CD4-positive, alpha-beta T cell treated with Interleukin-4 for 4 hours (primary cell): Measurements from ENCODE around the gene IL1RAPL1.
"Not testable (repeated sequence)": the region's sequence is repeated elsewhere in the genome, so short reads cannot be mapped to it uniquely, and the experiment has no call there.

ENCODE experiments used
- DNase-seq: peaks from one replicate; pipeline ENCODE4 v3.0.0-alpha.2; 2020

IL1RAPL1 gene

DNA sequence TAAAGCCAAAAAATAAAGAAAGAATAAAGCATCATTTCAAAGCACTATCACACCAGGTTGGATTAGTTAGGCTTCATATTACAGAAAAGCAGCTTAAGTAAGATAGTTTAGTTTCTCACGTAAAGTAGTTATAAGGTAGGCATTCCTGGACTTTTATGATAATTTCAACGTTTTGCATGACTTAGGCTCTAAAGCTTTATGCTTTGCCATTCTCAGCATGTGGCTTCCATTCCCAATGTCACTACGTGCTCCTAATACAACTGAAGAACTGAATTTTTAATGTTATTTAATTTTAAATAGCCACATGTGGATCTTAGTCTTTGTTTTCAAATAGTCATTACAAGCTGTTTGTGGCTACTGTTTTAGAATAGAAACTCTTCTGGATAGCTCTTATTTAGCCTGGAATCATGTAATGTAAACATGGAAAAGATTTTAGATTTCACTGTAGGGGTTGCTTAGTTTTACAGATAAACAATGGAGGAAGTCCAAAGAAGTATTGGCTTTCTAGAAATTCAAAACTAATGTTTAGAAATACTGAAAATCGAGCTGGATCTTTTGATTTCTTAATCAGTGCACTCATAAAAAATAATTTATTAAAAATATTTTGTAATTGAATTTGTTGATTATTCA, 710.0 kb downstream of the IL1RAPL1 start:
- DNase-seq = no peak

DNA sequence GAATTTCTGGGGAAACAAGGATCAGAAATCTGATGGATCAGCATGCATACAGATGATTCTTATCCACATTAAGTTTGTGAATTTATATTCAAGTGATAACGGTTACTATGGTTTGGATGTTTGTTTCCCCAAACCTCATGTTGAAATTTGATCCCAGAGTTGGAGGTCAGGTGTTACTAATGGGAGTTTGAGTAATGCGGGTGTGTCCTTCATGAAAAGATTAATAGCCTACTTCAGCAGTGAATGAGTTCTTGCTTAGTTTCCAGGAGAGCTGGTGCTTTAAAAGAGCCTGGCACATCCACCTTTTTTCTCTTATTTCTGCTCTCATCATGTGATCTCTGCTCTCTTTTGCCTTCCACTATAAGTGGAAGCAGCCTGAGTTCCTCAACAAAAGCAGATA, 712.4 kb downstream of the IL1RAPL1 start:
- no peak for DNase-seq

DNA sequence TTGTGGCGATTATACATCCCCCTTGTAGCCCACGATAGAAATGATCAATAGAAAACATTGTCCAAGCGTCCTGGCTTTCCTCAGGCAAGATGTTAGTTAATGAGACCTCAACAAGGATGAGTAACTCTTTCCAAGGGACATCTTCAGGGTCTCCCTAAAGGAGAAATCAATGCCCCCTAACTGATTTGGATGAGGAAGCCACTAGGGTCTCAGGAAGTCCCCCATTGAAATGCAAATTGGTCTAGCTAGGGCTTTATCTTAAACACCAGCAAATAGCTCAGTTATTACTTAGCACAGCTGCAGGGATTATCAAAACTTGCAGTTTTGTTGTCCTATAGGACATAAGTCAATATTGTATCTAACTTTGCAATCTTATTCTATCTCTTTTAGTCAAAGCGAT, 721.5 kb downstream of the IL1RAPL1 start:
- DNase-seq = no peak

DNA sequence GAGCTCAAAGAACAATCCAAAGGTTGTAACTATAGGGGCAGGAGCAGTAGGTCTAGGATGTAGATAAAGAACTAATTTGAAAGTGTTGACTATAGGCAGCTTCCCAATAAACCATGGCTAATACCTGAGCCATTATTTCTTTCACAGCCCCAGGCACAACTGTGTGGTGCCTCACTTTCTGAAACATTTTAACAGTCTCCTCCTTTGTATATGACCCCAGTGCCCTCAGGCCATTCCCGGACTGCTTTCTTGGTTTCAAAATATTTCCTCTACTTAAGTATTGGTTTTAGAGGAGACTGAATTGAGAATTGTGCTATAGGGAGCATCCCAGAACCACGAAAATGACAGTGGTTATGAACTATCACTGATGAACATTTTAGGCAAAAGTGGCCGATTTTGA, 728.7 kb downstream of the IL1RAPL1 start:
- DNase-seq = no peak

DNA sequence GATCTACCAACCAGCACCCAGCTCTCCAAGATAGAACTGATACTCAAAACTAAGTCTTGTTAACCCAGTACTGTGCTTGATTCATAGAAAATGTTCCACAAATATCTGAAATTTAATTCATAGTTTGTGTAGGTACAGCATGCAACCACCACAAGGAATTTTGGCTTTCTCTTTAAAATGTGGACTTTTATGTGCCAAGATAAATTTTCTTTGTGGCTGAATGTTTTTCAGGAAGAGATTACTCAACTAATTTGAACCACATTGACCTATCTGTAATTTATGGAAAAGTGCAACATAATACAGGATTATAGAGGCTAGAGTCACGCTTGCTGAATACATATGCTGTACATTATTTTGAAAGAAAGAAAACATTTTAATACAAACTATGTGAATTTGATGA, 730.8 kb downstream of the IL1RAPL1 start:
- DNase-seq = no peak

DNA sequence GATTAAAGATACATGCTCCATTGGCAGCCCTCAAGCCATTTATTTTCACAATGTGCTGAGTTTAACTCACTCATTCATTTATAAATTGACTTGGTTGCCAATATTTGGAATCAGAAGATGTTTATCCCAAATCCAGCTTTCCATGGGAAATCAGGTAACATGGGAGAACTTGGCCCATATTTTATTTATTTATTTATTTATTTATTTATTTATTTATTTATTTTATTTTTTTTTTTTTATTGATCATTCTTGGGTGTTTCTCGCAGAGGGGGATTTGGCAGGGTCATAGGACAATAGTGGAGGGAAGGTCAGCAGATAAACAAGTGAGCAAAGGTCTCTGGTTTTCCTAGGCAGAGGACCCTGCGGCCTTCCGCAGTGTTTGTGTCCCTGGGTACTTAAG, 745.2 kb downstream of the IL1RAPL1 start:
- DNase-seq = not testable (repeated sequence)

DNA sequence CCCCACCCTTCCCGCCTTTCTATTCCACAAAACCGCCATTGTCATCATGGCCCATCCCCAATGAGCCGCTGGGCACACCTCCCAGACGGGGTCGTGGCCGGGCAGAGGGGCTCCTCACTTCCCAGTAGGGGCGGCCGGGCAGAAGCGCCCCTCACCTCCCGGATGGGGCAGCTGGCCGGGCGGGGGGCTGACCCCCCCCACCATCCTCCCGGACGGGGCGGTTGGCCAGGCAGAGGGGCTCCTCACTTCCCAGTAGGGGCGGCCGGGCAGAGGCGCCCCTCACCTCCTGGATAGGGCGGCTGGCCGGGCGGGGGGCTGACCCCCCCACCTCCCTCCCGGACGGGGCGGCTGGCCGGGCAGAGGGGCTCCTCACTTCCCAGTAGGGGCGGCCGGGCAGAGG, 745.8 kb downstream of the IL1RAPL1 start:
- not testable (repeated sequence) for DNase-seq

DNA sequence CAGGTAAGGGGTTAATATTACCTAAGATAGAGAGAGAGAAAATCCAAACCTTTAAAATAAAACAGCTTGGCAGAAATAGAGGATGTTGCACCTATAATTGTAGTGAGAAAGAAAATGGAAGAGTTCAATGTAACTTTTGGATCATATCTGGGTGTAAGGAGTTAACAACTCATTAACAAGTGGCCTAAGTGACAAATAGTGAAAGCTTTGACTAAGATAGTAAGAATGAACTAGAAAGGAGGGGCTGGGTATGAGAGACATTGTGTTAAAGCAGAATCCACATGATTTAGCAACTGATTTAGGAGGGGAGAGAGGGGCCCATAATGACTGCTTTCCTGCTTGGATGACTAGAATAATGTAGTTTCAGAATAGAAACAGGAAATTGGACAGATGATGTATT, 761.0 kb downstream of the IL1RAPL1 start:
- no peak for DNase-seq

DNA sequence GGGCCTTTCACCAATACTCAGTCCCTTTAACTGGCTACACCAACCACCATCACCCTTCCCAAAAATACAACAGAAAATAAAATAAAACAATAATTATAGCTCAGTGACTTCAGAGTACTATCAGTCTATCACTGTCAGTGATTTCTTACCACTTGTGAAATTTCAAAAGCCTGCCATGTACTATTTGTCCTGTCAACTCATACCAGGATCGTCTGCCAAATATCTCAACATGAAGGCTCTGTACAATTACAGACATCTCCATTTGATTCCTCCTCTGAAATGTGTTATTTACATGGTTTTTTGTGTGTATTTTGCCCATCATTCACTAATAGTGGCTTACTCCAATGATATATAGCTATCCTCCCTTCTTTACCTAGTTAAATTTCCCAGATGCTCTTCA, 772.0 kb downstream of the IL1RAPL1 start:
- DNase-seq = no peak

DNA sequence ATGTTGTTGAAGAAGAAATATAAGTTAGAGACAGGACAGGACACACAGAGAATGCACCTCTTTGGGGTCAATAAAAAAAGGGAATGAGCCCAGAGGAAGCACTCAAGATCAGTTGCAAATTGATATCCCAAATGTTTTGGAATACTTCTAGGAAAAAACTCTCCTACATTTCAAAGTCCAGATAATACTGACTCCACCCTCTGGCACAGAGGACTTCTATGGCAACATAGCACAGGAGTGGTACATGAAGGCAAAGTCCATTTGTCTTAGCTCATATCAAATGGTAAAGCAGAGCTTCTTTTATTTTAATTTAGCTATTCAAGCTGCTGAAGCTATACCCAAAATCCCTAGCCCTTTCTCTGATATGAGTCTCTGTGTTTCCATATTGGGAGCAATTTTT, 787.5 kb downstream of the IL1RAPL1 start:
- DNase-seq = not testable (repeated sequence)

DNA sequence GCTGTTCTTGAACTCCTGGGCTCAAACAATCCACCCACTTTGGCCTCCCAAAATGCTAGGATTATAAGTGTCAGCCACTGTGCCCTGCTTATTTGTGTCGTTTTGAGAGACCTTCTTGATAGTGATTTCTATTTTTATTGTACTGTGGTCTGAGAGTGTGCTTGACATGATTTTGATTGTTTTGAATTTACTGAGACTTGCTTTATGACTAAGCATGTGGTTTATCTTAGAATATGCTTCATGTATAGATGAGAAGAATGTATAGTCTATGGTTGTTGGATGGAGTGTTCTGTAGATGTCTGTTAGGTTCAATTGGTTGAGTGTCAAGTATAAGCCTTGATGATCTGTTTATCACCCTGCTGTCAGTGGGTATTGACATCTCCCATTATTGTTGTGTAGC, 789.3 kb downstream of the IL1RAPL1 start:
- no peak for DNase-seq

DNA sequence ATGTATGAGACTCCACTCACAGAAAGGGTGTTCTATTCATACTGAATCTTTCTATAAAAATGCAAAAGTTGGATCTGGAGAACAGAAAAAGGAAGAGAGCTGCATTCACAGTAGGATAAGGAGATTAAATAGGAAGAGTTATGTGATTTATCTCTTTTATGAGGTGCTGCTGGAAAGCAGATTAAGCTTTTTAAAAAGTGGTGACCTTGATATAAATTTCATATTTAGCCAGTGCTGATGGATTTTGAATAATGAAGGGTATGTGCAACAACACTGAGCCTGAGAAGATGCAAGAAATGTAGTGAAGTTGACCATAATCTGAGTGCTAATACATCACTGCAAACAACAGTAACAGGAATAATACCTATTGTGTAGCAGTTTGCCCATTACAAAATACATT, 795.6 kb downstream of the IL1RAPL1 start:
- DNase-seq = no peak

DNA sequence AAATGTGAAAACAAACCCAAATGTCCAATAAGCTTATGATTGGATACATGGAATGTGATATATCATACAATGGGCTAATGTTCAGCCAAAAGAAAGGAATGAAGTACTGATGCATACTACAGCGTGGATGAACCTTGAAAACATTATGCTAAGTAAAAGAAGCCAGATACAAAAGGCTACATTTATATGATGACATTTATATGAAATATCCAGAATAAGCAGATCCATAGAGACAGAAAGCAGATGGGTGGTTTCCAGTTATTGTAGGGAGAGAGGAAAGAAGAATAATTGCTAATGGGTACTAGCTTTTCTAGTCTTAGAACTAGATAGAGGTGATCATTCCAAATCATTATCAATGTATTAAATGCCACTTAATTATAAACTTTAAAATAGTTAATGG, 801.3 kb downstream of the IL1RAPL1 start:
- no peak for DNase-seq

DNA sequence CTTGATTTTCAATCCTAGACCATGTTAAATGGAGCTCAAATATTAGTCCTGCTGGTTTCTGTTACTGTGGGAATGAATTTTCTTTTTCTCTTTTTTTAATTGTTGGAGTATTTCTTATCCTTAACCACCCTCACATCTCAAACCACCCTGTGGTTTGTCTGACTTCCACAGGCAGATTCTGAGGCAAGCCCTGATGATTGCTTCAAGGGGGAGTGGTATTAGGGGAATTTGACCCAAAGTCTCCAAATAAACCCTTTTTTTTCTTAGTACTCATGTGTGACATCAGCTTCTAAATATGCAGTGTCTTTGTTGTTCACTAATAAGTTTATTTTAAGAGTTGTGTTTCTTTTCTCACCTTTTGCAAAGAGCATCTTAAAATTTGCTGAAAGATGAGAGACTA, 810.3 kb downstream of the IL1RAPL1 start:
- no peak for DNase-seq

DNA sequence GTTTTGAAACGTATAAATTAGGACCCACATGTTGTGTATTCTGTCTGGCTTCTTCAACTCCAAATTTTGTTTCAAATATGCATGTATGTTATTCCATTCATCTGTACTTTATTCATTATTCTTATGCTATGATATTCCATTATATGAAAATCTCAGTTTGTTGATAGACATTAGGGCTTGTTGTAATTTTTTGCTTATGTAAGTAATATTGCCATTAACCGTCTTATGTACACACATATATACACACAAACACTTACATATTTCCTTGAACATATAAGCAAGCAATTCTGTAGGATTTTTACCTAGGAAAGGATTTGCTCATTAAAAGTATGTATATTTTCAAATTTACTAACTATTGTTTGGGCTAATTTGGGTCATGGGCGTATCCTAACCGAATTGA, 820.1 kb downstream of the IL1RAPL1 start:
- no peak for DNase-seq

DNA sequence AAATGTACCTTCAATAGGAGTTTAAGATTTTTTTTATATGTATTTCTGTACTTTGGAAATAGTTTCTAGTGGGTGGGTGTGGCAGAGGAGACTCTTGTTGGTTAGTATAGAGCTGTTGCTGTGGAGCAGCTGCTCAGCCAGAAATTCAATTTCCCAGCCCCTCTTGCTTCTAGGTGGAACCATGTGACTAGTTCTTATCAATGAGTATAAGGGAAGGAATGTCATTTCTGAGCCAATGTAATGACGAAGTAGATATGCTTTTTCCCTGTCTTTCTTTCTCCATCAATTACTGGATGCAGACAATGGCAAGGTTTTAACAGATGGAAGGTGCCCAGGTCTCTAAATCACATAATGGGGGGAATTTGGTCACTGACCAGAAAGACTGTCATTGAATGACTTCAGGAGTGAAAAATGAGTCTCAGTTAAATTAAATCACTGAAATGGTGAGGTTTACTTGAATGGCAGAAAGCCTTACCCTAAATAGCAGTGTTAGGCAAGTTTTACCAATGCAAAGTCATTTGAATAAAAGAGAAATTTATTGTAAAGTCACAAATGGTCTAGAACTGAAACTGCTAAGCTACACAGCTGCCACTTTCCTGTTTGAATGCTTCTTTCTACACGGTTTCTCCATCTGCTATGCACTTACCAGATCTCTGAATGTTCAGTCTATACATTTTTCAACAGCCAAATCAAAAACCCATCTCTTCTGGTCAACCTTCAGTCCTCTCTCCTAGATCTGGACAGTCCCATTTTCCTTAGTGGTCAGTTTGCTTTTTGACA, 832.7 kb downstream of the IL1RAPL1 start:
- no peak for DNase-seq

DNA sequence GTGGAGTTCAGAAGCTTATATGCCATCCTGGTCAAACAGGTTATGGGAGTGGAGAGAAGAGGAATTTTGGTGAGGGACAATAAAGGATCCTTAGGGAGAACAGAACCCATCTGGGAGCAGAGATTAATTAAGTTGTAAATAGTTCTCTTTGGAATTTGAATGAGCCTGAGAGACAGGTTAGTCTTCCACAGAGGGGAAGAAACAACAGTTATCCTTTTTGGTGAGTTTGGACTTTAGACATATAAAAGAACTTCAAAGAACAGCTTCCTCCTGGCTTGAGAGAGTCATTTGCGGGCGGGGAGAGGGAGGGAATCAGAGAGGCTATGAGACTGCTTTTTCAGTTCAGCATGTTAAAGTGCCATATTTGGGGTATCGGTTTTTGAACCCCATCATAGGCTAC, 834.8 kb downstream of the IL1RAPL1 start:
- DNase-seq = no peak

DNA sequence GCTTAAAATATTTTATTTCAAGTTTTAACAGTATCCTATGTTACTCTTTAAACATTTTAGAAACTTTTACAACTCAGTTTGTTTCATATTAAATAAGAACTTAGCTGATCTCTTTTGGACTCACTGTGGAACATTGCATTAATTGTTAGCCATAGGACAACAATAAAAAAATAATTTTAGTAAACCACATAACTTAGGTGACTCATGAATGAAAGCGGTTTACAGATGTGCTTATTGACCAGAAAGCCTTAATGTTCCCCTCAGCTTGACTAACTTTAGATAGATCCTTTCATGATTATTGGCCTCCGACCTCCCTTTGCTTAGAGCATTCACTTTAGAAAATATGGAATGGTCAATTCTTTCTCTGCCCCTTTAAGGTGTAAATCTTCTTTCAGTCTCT, 844.6 kb downstream of the IL1RAPL1 start:
- no peak for DNase-seq

DNA sequence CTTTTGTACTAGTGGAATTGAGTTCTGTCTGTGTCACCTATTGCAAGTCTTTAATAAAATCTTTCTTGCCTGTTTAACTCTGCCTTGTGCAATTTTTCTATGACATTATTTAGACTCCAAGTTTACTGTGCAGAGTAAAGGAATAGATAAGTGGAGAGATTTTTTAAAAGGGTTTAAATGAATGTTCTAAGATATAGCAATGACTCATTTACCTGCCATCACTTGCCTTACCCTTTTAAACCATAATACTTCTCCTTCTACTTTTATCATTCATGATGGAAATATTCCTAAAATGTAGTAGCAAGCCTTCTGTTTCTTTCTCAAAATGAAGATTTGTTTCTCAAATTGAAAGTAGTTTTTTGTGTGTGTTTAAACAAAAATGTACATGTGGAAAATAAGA, 845.3 kb downstream of the IL1RAPL1 start:
- no peak for DNase-seq

DNA sequence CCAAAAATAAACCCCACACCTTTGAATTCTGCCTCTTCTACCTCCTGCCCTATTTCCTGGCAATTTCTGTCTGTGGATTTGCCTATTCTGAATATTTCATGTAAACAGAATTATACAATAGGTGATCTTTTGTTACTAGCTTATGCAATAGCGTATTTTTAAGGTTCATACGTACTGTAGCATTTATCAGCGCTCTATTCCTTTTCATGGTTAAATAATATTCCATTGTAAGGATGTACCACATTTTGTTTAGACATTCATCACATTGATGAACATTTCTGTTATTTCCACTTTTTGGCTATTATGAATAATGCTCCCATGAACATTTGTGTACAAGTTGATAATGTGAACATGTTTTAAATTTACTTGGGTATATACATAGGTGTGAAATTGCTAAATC, 847.7 kb downstream of the IL1RAPL1 start:
- no peak for DNase-seq

DNA sequence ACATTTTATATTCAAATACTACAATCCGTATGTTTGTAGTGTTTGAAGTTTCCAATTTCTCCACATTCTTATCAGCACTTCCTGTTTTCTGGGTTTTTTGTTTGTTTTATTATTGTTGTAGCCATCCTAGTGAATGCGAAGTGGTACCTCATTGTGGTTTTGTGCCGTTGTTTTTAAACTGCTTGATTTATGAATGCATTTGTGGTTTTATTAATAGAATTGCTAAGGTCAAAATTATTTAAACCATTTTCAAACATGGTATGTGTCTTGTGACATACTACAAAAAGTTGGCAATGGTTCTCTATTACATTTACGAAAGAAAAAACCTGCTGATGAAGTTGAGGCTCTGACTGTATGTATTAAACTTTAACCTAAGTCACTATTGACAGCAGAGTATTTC, 848.1 kb downstream of the IL1RAPL1 start:
- no peak for DNase-seq

DNA sequence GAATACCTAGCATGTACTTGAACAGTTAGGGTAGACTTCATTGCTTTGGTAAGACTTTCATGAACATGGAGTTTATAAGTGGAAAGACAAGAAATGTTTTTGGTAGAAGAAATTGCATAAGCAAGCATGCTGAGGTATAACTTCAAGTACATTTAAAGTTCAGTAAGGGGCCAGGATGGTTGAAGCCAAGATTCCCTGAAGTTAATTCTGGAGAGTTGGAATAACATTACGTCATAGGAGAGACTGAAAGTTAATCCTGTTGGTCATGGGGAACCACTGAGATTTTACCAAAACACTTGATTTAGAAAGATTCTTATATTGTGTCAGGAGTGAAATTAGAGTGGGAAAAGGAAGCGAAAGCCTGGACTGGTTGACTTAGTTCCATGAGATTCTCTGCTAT, 860.6 kb downstream of the IL1RAPL1 start:
- DNase-seq = no peak

DNA sequence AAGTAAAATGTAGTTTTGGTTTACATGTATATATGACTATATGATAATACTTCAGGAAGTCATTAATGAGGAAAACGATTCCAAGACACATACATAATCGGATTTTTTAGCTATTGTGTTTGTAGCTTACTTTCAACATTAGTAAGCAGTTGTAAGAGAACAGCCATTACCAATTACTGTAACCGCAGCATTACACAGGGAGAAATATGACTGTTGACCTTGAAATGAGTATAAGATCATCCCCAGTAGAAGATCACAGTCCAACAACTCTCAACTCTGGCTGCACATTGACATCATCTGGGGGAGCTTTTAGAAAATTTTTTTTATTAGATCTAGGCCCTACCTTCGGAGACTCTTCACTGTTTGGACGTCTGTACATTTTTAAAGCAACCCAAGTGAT, 866.1 kb downstream of the IL1RAPL1 start:
- DNase-seq = no peak

DNA sequence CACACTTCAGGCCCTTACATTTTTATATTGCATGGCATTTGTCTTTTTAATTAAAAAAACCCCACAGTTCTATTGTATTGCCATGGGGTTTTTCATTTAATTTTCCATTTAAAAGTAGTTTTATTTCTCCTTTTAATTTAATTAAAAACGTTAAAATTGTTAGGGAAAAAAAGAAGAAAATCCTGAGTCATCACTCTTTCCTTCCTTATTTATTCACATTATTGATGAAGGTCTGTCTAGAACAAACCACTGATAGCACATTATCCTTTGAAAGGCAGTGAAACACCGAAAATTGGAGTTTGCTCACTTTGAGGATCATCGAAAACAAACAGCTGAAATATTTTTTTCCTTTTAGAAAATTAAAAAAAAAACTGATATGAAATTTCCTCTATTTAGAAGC, 868.5 kb downstream of the IL1RAPL1 start:
- no peak for DNase-seq

DNA sequence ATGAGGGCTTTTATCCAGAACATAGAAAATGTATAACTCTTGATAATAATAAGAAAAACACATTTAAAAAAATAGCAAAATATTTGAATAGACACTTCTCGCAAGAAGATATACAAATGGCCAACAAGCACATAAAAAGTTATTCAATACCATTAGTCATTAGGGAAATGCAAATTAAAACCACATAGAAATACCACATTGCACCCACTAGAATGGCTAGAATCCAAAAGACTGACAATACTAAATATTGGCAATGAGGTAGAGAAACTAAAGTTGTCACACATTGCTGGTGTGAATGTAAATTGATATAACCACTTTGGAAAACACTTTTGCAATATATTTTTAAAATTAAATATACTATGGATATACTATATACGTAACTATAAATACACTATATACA, 873.8 kb downstream of the IL1RAPL1 start:
- no peak for DNase-seq
